Mesothelial cell of epicardium (in vitro differentiated cells): Measurements from ENCODE around the gene LGR4. TPM values are rescaled to one million over a fixed set of nuclear protein-coding genes. Genes with fewer than 3 reads are reported as not detected.
A peak's percentile ranks its signal among the peaks of the same experiment; 100 is the strongest.

Source experiments
- DNase-seq, 2 experiments: peaks; one replicate each; pipeline ENCODE4 v3.0.0; 2021; ENCODE audit warnings: low spot score in 2 of 2; ENCODE audit not compliant: unreplicated experiment in 2 of 2
- H3K27ac Mint-ChIP-seq: 2 replicates; pipeline ENCODE4 v1.8.0; 2021; ENCODE audit warnings: mixed read lengths
- H3K27me3 Mint-ChIP-seq: 2 replicates; pipeline ENCODE4 v1.8.0; 2021; ENCODE audit warnings: low read depth, mixed read lengths
- H3K36me3 Mint-ChIP-seq: 2 replicates; pipeline ENCODE4 v1.8.0; 2021; ENCODE audit warnings: mixed read lengths
- H3K4me1 Mint-ChIP-seq: 2 replicates; pipeline ENCODE4 v1.8.0; 2021; ENCODE audit warnings: mixed read lengths
- H3K4me3 Mint-ChIP-seq: 2 replicates; pipeline ENCODE4 v1.8.0; 2021; ENCODE audit warnings: mild to moderate bottlenecking, moderate library complexity, mixed read lengths
- H3K9me3 Mint-ChIP-seq: 2 replicates; pipeline ENCODE4 v1.8.0; 2021; ENCODE audit warnings: mixed read lengths
- total RNA-seq: library from RNA; stranded (reverse); gene quantifications from 3 replicates; pipeline ENCODE4 v1.2.1, GENCODE V29; 2021
- TF ChIP-seq, protein P1 (sequence below): fragments of 200-600 bp; sonication (generic); IDR thresholded peaks from one replicate; pipeline ENCODE4 v1.5.0; 2021; ENCODE audit warnings: antibody characterized with exemption; ENCODE audit not compliant: unreplicated experiment

Gene LGR4
- total RNA-seq, 1 donor from 2014 or later = 28.2 TPM

GRCh38 chr11:27431808-27432207 is 40.8 kb downstream of the LGR4 start:
- TF ChIP-seq, protein P1, sequence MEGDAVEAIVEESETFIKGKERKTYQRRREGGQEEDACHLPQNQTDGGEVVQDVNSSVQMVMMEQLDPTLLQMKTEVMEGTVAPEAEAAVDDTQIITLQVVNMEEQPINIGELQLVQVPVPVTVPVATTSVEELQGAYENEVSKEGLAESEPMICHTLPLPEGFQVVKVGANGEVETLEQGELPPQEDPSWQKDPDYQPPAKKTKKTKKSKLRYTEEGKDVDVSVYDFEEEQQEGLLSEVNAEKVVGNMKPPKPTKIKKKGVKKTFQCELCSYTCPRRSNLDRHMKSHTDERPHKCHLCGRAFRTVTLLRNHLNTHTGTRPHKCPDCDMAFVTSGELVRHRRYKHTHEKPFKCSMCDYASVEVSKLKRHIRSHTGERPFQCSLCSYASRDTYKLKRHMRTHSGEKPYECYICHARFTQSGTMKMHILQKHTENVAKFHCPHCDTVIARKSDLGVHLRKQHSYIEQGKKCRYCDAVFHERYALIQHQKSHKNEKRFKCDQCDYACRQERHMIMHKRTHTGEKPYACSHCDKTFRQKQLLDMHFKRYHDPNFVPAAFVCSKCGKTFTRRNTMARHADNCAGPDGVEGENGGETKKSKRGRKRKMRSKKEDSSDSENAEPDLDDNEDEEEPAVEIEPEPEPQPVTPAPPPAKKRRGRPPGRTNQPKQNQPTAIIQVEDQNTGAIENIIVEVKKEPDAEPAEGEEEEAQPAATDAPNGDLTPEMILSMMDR = no peak
- H3K4me1 Mint-ChIP-seq = peaks cover 3% of the 10 kb centered on the region
- H3K27me3 Mint-ChIP-seq = no peaks in the 10 kb centered on the region
- H3K4me3 Mint-ChIP-seq = no peak overlapping the region
- H3K27ac Mint-ChIP-seq = no peak overlapping the region
- peaks cover 2% of the 10 kb centered on the region for H3K36me3 Mint-ChIP-seq
- DNase-seq = no peak
- H3K9me3 Mint-ChIP-seq = no peaks in the 10 kb centered on the region

GRCh38 chr11:27429761-27430393 is 42.7 kb downstream of the LGR4 start:
- H3K36me3 Mint-ChIP-seq = peaks cover 2% of the 10 kb centered on the region
- H3K9me3 Mint-ChIP-seq = no peaks in the 10 kb centered on the region
- TF ChIP-seq, protein P1 = no peak
- H3K4me1 Mint-ChIP-seq = peaks cover 3% of the 10 kb centered on the region
- no peaks in the 10 kb centered on the region for H3K27me3 Mint-ChIP-seq
- no peak overlapping the region for H3K4me3 Mint-ChIP-seq
- H3K27ac Mint-ChIP-seq = no peak overlapping the region
- no peak for DNase-seq

DNA sequence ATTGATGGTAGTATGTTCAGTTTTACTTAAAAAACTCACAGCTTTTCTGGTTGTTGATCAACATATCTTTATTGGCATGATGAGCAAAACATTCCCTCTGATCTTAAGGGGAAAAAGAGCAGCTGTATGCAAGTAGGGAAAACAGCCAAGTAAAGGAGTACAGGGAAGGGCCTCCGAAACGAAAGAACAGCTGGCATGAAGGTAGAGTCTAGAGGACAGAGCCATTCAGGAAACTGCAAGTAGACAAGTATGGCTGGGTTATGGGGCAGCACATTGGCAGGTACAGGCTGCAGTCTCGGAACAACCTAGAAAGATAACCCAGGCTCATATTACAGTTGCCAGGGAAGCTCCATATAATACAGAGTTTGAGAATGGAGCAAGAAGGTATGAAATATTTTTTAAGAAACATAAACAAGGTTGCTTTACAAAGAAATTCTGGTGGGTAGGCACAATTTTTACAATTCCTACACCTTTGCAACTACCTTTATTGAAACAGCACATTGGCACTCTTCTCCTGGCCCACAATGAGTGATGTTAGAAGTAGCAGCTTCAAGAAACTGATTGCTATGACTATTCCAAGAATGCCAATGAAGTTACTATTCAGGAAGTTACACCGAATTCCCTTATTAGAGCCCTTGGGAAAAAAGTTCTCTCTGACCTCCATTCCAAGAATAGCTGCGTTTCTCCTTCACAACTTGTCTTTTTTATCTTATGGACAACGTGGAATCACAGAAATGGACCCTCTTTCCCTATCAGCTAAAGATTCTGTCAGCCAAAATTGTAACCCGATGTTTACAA is 45.2 kb downstream of the LGR4 start:
- DNase-seq = no peak
- no peak overlapping the region for H3K4me3 Mint-ChIP-seq
- H3K27ac Mint-ChIP-seq = peak overlapping the region; percentile 3
- no peaks in the 10 kb centered on the region for H3K9me3 Mint-ChIP-seq
- H3K4me1 Mint-ChIP-seq = peaks cover 15% of the 10 kb centered on the region
- H3K27me3 Mint-ChIP-seq = no peaks in the 10 kb centered on the region
- TF ChIP-seq, protein P1 = no peak
- peaks cover 2% of the 10 kb centered on the region for H3K36me3 Mint-ChIP-seq

DNA sequence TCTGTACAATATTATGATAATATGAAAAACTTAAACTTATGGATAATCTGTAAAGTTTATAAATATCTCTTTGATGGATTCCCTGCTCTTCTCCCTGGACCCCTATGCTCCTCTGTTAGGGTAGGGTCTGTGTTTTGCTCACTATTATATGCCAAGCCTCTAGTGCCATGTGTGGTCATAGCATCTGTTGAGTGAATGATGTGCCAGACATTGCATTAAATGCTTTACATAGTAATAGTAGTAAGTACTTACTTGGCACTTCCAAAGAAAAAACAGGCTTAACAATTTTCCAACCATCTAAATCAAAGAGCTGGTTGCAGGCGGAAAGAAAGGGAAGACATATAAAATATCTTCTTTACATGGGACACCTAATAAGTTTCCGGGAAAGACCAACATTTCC is 46.8 kb downstream of the LGR4 start:
- DNase-seq = no peak
- Mint-ChIP-seq H3K4me1 (peaks cover 30% of the 10 kb centered on the region), H3K27ac (no peak overlapping the region), H3K9me3 (no peaks in the 10 kb centered on the region), H3K4me3 (no peak overlapping the region), H3K36me3 (peaks cover 2% of the 10 kb centered on the region), H3K27me3 (no peaks in the 10 kb centered on the region)
- TF ChIP-seq, protein P1 = no peak

DNA sequence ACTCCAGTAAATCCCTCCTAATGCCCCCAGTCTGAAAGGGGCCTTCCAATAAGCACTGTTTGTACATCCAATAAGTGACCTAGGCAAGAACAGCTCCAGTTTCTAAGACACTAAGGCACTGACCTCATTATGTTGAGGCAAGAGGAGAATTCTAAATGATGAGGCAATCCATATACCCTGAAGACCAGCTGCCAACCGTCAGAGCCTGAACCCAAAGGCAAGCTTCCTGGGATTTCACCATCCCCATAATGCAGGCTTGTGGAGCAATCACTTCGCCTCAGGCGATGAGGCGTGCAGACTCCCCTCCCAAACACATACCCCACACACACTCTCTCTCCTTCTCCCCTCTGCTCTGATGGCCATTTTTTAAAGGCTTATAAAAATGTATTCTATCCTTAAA is 49.5 kb downstream of the LGR4 start:
- no peak for DNase-seq
- TF ChIP-seq, protein P1 = no peak
- Mint-ChIP-seq H3K36me3 (peaks cover 2% of the 10 kb centered on the region), H3K4me3 (no peak overlapping the region), H3K4me1 (peaks cover 36% of the 10 kb centered on the region), H3K9me3 (no peaks in the 10 kb centered on the region), H3K27ac (no peak overlapping the region), H3K27me3 (no peaks in the 10 kb centered on the region)
